ENCODE results near the gene PAQR6.

PAQR6 gene

GRCh38 chr1:156262461-156263287 lies 14.8 kb upstream of the PAQR6 start:
- no peak for DNase-seq

- no peak for DNase-seq
Measured at GRCh38 chr1:156260896-156261295, 13.0 kb upstream of the PAQR6 start.

GRCh38 chr1:156259805-156260204 lies 11.9 kb upstream of the PAQR6 start:
- DNase-seq, result no peak

DNA sequence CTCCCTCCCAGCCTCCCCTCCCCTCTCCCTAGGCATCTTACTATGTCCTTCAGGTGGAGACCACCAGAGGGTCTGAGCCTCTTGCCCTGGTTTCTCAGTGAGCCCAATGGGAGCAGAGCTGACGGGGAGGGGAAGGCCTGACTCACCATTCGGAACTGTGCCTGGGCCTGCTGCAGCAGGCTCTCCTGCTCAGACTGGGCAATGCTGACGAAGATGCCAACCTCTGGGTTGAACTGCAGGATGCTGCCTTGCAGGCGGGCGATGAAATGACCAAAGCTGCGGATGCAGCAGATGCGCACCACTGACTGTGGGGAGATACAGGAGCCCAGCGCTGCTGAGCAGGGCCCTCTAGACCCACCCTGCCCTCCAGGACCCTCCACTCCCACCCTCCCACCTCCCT lies 11.0 kb upstream of the PAQR6 start:
- no peak for DNase-seq

- DNase-seq, result no peak
Measured at GRCh38 chr1:156257711-156258110, 9.9 kb upstream of the PAQR6 start.

- DNase-seq, result no peak
Measured at GRCh38 chr1:156253634-156254033, 5.8 kb upstream of the PAQR6 start.

GRCh38 chr1:156251527-156251926 lies 3.7 kb upstream of the PAQR6 start:
- DNase-seq, result no peak

GRCh38 chr1:156249593-156249992 lies 1.7 kb upstream of the PAQR6 start:
- DNase-seq, result no peak

GRCh38 chr1:156248323-156248683 lies 447 bp upstream of the PAQR6 start:
- DNase-seq, result no peak

- no peak for DNase-seq
Measured at GRCh38 chr1:156246781-156247459, 936 bp downstream of the PAQR6 start.

DNA sequence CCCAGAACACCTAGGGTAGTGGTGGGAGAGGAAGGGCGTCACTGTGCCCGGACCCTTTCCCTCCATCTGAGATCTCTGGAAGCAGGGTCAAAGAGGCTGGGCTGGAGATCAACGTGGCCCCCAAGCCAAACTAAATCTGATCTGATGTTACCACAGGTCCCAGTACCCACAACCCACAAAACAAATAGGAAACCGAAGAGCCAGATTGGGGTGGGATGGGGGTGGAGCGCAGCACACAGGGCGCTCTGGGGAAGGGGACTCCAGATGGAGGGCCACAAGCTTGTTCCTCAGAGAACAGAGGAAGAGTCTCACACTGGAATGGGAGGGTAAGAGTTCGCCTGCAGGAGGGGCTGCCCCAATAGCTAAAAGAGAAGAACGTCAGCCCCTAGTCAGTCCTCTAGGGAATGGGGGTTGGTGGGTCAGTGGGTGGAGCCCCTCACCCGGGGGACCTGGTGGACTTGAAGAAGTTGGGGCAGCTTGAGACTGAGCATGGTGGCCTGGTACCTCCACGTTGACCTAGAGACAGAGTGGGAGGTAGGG lies 1.5 kb downstream of the PAQR6 start:
- no peak for DNase-seq

DNA sequence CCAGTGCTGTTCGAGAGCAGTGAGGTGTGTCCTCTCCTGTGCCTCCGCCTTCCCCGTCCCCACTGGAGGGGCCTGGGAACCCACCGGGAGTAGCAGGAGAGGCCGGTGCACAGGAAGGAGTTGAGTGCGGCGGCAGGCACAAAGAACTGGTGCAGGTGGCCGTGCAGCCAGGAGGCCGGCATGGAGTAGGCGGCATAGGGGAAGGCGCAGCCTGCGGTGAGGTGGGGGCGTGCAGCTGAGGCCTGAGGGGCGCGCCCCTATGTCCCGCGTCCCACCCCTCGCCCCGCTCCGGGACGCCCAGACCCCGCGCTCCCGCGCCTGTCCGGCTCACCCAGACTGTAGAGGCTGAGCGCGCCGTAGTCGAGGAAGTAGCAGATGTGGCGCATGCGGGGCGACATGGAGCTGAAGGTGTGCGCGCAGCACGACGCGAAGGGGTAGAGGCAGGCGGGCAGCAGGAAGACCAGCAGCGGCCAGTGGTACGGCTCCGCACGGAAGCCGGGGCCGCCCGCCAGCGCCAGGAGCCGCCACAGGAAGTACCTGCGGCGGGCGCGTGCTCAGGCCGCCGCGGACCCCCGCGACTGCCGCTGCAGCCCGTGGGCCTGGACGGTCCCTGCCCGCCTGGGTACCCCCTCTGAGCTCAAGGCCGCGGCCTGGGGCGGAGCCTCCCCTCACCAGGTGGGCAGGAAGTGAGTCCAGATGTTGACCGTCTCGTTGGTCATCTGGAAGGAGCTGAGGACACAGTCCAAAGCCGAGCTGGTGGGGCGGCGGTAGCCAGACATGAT lies 2.2 kb downstream of the PAQR6 start:
- DNase-seq, result peak; percentile 14

- DNase-seq, result no peak
Measured at GRCh38 chr1:156244712-156245111, 3.1 kb downstream of the PAQR6 start.

GRCh38 chr1:156244126-156244525 lies 3.7 kb downstream of the PAQR6 start:
- DNase-seq, result no peak

DNA sequence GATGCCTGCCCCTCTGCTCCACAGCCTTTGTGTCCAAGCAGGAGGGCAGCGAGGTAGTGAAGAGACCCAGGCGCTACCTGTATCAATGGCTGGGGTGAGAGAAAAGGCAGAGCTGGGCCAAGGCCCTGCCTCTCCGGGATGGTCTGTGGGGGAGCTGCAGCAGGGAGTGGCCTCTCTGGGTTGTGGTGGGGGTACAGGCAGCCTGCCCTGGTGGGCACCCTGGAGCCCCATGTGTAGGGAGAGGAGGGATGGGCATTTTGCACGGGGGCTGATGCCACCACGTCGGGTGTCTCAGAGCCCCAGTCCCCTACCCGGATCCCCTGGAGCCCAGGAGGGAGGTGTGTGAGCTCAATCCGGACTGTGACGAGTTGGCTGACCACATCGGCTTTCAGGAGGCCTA lies 5.1 kb downstream of the PAQR6 start:
- DNase-seq, result no peak

DNA sequence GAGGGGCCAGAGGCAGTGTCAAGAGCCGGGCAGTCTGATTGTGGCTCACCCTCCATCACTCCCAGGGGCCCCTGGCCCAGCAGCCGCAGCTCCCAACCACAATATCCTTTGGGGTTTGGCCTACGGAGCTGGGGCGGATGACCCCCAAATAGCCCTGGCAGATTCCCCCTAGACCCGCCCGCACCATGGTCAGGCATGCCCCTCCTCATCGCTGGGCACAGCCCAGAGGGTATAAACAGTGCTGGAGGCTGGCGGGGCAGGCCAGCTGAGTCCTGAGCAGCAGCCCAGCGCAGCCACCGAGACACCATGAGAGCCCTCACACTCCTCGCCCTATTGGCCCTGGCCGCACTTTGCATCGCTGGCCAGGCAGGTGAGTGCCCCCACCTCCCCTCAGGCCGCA lies 5.9 kb downstream of the PAQR6 start, which contains the start of gene BGLAP:
Gene BGLAP, plus strand, starts transcription at position 259 of the 400 bp plus-strand sequence. Its CDS starts 48 bp downstream, at position 307.
- DNase-seq, result no peak

DNA sequence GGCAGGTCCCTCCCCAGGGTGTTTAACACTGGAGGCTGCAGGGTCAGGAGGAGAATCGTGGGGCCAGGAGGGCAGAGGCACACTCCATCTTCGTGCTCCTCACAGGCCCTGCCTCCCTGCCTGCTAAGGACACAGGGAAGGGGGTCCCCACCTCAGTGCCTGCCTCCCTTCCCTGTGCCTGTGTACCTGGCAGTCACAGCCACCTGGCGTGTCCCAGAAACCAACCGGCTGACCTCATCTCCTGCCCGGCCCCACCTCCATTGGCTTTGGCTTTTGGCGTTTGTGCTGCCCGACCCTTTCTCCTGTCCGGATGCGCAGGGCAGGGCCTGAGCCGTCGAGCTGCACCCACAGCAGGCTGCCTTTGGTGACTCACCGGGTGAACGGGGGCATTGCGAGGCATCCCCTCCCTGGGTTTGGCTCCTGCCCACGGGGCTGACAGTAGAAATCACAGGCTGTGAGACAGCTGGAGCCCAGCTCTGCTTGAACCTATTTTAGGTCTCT lies 6.5 kb downstream of the PAQR6 start:
- no peak for DNase-seq

- no peak for DNase-seq
Measured at GRCh38 chr1:156238248-156238647, 9.6 kb downstream of the PAQR6 start.

- no peak for DNase-seq
Measured at GRCh38 chr1:156236164-156236563, 11.7 kb downstream of the PAQR6 start.

- DNase-seq, result no peak
Measured at GRCh38 chr1:156233426-156234127, 14.3 kb downstream of the PAQR6 start.

- DNase-seq, result no peak
Measured at GRCh38 chr1:156232201-156232894, 15.5 kb downstream of the PAQR6 start.

GRCh38 chr1:156230473-156230837 lies 17.4 kb downstream of the PAQR6 start:
- DNase-seq, result no peak
